GM12865 (cell line): ENCODE data around the gene CUL3.
"Not testable (repeated sequence)": the region's sequence is repeated elsewhere in the genome, so short reads cannot be mapped to it uniquely, and the experiment has no call there.

Experiments used
- DNase-seq: peaks from one replicate; pipeline ENCODE4 v3.0.0; 2010; ENCODE audit warnings: low read depth
- H3K4me3 ChIP-seq: 2 replicates; pipeline ENCODE4 v1.5.1; 2011; ENCODE audit warnings: mild to moderate bottlenecking, low read depth, low read length, control low read depth
- TF ChIP-seq, protein P1 (sequence below): IDR thresholded peaks from 2 replicates; pipeline ENCODE4 v1.5.1; 2011; ENCODE audit warnings: low read length, control low read depth, low read depth, inconsistent platforms; ENCODE audit not compliant: insufficient read depth; ENCODE audit errors: missing control alignments

Gene CUL3

DNA sequence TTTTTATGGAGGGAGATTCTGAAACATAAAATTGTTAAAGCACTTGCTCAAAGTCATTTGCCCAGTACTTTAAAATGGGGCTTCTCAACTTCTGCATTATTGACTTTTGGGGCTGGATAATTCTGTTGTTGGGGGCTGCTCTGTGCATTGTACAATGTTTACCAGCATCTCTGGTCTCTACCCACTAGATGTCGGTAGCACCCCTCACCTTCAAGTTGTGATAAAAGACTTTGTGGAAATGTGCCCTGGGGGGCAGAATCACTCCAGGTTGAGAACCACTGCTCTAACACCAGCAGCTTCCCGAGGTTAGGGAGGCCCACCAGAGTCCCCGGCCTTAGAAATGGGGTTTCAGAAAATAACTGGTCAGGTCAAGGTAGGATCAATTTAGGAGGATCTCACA, 26.8 kb upstream of the CUL3 start:
- H3K4me3 ChIP-seq = no peak overlapping the region
- TF ChIP-seq, protein P1, sequence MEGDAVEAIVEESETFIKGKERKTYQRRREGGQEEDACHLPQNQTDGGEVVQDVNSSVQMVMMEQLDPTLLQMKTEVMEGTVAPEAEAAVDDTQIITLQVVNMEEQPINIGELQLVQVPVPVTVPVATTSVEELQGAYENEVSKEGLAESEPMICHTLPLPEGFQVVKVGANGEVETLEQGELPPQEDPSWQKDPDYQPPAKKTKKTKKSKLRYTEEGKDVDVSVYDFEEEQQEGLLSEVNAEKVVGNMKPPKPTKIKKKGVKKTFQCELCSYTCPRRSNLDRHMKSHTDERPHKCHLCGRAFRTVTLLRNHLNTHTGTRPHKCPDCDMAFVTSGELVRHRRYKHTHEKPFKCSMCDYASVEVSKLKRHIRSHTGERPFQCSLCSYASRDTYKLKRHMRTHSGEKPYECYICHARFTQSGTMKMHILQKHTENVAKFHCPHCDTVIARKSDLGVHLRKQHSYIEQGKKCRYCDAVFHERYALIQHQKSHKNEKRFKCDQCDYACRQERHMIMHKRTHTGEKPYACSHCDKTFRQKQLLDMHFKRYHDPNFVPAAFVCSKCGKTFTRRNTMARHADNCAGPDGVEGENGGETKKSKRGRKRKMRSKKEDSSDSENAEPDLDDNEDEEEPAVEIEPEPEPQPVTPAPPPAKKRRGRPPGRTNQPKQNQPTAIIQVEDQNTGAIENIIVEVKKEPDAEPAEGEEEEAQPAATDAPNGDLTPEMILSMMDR = peak; percentile 30
- peak; percentile 20 for DNase-seq

DNA sequence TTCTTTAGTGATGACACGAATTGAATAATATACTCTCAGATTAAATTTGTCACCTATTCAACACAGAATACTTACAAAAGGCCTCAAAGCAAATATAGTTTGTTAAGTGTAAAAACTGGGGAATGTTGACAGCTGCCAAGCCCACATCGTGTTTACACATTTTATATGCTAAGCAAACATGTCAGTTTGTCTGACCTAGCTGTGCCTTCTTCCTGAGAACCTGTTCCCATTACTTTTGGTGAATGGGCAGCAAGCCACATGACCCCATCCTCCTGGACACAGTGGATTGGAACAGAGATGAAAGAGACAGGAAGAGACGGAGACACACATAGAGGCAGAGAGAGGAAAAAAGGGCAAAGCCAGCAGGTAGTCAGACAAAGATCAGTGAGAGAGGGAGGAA, 22.9 kb upstream of the CUL3 start:
- TF ChIP-seq, protein P1 = no peak
- no peak for DNase-seq
- H3K4me3 ChIP-seq = no peak overlapping the region

DNA sequence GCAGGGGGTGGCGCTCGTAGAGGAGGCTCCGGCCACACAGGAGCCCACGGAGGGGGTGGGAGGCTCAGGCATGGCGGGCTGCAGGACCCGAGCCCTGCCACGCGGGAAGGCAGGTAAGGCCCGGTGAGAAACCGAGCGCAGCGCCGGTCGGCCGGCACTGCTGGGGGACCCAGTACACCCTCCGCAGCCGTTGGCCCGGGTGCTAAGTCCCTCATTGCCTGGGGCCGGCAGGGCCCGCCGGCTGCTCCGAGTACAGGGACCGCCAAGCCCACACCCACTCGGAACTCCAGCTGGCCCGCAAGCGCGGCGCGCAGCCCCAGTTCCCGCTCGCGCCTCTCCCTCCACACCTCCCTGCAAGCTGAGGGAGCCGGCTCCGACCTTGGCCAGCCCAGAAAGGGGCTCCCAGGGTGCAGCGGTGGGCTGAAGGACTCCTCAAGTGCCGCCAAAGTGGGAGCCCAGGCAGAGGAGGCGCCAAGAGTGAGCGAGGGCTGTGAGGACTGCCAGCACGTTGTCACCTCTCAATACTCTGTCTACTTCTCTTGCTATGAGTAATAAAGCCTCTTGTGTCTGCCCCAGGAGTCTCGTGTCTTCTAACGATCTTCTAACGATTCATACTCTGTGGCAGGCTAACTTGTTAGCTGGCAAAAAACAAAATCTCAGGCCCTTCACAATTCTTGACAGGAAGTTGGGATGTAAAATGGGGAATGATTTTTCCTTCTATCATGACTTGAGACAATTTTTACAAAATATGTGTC, 18.8 kb upstream of the CUL3 start:
- not testable (repeated sequence) for H3K4me3 ChIP-seq, DNase-seq

DNA sequence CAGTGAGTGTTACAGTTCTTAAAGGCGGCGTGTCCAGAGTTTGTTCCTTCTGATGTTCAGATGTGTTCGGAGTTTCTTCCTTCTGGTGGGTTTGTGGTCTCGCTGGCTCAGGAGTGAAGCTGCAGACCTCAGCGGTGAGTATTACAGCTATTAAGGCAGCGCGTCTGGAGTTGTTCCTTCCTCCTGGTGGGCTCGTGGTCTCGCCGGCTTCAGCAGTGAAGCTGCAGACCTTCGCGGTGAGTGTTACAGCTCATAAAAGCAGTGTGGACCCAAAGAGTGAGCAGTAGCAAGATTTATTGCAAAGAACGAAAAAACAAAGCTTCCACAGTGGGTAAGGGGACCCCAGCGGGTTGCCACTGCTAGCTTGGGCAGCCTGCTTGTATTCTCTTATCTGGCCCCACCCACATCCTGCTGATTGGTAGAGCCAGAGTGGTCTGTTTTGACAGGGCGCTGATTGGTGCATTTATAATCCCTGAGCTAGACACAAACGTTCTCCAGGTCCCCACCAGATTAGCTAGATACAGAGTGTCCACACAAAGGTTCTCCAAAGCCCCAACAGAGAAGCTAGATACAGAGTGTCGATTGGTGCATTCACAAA, 17.7 kb upstream of the CUL3 start:
- DNase-seq = not testable (repeated sequence)

DNA sequence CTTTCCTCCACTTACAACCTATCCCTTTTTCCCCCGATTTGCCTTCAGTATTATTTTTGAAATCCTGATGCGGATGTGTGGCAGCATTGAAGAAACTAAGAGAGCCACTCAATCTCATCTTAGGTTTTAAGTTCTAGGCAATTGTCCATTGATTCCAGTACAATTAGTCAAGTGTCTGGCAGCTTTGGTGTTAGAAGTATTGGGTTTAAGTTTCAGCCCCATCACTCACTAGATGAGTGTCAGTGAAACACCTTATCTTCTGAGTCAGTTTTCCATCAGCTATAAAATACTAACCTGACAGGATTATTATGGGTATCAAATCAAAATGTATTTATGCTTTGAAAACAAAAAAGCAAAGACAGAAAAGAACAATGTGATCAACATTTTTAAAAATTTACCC, 16.8 kb upstream of the CUL3 start:
- H3K4me3 ChIP-seq = no peak overlapping the region
- no peak for DNase-seq
- TF ChIP-seq, protein P1 = no peak

More for the DNA sequence above, 17.7 kb upstream of the CUL3 start:
- H3K4me3 ChIP-seq = not testable (repeated sequence)

DNA sequence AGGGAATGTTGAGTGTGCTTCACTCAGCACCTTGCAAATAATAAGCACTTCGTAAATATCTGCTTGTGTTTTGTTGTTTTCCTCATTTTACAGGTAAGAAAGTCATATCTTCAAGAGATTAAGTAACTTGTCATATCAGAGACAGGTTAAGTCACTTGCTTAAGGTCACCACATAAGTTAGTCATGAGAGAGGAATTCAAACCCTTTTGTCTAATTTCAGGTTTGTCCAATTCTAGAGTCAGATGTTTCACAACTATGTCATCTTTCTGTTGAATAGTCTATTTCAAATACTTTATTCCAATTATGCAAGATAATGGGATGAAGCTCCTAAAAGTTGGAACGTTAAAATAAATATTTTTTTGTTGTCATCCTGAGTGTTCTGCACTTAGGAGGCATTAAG, 13.5 kb upstream of the CUL3 start:
- H3K4me3 ChIP-seq = no peak overlapping the region
- DNase-seq = no peak
- TF ChIP-seq, protein P1 = no peak

DNA sequence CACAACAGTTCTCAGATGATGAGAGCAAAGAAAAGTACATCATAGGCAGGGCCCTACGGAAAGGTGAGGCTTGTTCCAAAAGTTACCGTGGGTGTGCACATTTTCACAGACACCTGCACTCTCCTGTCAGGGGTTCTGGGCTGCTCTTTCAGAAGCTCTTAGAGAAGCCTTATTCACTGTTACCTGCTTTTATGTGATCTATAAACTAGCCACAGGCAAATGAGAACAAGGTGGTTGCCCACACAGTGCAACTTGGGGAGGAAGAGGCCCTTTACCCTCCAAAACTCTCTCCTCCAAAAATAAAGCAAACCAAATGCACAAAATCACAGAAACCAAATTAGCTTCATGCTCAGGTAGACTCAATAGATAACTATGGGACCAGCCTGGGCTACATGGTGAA, 11.1 kb upstream of the CUL3 start:
- TF ChIP-seq, protein P1 = no peak
- no peak overlapping the region for H3K4me3 ChIP-seq
- peak; percentile 15 for DNase-seq

DNA sequence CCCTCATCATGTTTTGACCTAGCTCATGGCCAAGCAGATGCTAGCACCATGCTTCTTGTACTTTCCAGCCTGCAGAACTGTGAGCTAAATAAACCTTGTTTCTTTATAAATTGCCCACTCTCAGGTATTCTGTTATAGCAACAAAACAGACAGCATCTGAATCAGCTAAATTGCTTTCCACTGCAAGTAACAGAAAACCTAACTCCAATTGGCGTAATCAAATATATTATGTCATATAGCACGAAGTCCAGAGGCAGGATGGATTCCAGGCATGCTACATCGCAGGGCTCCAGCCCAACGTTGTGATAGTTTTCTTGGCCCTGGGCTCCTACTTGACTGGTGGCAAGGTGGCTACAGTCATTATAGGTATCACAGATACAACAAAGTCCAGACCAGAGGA, 10.4 kb upstream of the CUL3 start:
- no peak for DNase-seq
- TF ChIP-seq, protein P1 = no peak
- no peak overlapping the region for H3K4me3 ChIP-seq
